B cell (primary cell): Measurements from ENCODE around the gene TGFBR1. TPM values are rescaled to one million over a fixed set of nuclear protein-coding genes. Genes with fewer than 3 reads are reported as not detected.

Experiments used
- ATAC-seq: fragments of 200-7000 bp; cut with Tn5 transposase; one replicate; pipeline ENCODE4 v1.10.0; 2021; ENCODE audit warnings: low read depth, mild to moderate bottlenecking, moderate number of reproducible peaks, moderate library complexity
- CTCF ChIA-PET: fragments of 350-600 bp; sonication (Branson Sonifier 250); formaldehyde crosslinking; loops from one replicate; lab custom pipeline; 2021; ENCODE audit warnings: antibody characterized with exemption, inconsistent platforms; lab: Charles Lee
- POLR2A ChIA-PET: fragments of 350-600 bp; sonication (Branson Sonifier 250); formaldehyde crosslinking; loops from one replicate; lab custom pipeline; 2021; ENCODE audit warnings: antibody characterized with exemption; lab: Charles Lee
- DNase-seq: peaks from one replicate; pipeline ENCODE4 v3.0.0; 2013
- H2AFZ ChIP-seq: 2 replicates; pipeline ENCODE4 v1.6.1; 2012; ENCODE audit warnings: mild to moderate bottlenecking, low read depth, low read length; ENCODE audit not compliant: insufficient read depth, poor library complexity, severe bottlenecking
- H3K27ac ChIP-seq, 2 donors: 1 replicate in 1 of 2; 2 replicates in 1 of 2; pipeline ENCODE4 v1.5.1; 2012 to 2013; ENCODE audit warnings: low read length in 2 of 2, mild to moderate bottlenecking in 2 of 2, moderate library complexity in 1 of 2
- H3K27me3 ChIP-seq, 4 experiments: fragments of 200-600 bp in 1 of 4; sonication (generic) in 1 of 4; replicated peaks in 1 of 4; 1 replicate in 2 of 4; 2 replicates in 2 of 4; pipeline versions ENCODE4 v1.6.1 to v1.7.0; 2013 to 2016; ENCODE audit warnings: low read length in 3 of 4, mild to moderate bottlenecking in 2 of 4, mixed read lengths in 1 of 4, moderate library complexity in 1 of 4; ENCODE audit not compliant: insufficient read depth in 4 of 4, control insufficient read depth in 3 of 4; ENCODE audit errors: control extremely low read depth in 1 of 4
- H3K36me3 ChIP-seq, 2 experiments: replicated peaks in 1 of 2; 1 replicate in 1 of 2; 2 replicates in 1 of 2; pipeline versions ENCODE4 v1.6.1 to v1.7.1; 2013; ENCODE audit warnings: low read length in 1 of 2; ENCODE audit not compliant: insufficient read depth in 2 of 2, control insufficient read depth in 1 of 2; ENCODE audit errors: control extremely low read depth in 1 of 2, extremely low read depth in 1 of 2
- H3K4me1 ChIP-seq, 2 donors: fragments of 200-600 bp in 1 of 2; sonication (generic) in 1 of 2; 1 replicate in 1 of 2; 2 replicates in 1 of 2; pipeline versions ENCODE4 v1.5.1 to v1.6.1; 2013 to 2017; ENCODE audit warnings: low read length in 2 of 2; ENCODE audit not compliant: control insufficient read depth in 2 of 2, insufficient read depth in 2 of 2
- H3K4me2 ChIP-seq: replicated peaks from 2 replicates; pipeline ENCODE3; 2012; ENCODE audit warnings: mild to moderate bottlenecking, low read depth, low read length; ENCODE audit not compliant: poor library complexity, severe bottlenecking
- H3K4me3 ChIP-seq, 5 experiments: fragments of 200-600 bp in 1 of 5; sonication (generic) in 1 of 5; 1 replicate in 3 of 5; 2 replicates in 2 of 5; pipeline versions ENCODE4 v1.5.1 to v1.7.0; 2011 to 2016; ENCODE audit warnings: low read length in 4 of 5, mild to moderate bottlenecking in 4 of 5, low read depth in 2 of 5, control low read depth in 1 of 5, moderate library complexity in 1 of 5; ENCODE audit not compliant: insufficient read depth in 1 of 5; ENCODE audit errors: control extremely low read depth in 1 of 5, extremely low read depth in 1 of 5
- H3K79me2 ChIP-seq: fragments of 200-600 bp; sonication (generic); one replicate; pipeline ENCODE4 v1.6.0; 2016; ENCODE audit warnings: low read length; ENCODE audit not compliant: control insufficient read depth, insufficient read depth
- H3K9ac ChIP-seq: fragments of 200-600 bp; sonication (generic); 2 replicates; pipeline ENCODE4 v1.6.1; 2017; ENCODE audit warnings: mild to moderate bottlenecking, low read length, moderate library complexity
- H3K9me3 ChIP-seq, 3 donors: one replicate each; pipeline versions ENCODE4 v1.6.1 to v1.7.1; 2013; ENCODE audit warnings: low read length in 2 of 3; ENCODE audit not compliant: control insufficient read depth in 2 of 3, insufficient read depth in 1 of 3; ENCODE audit errors: control extremely low read depth in 1 of 3
- H4K20me1 ChIP-seq: 2 replicates; pipeline ENCODE4 v1.6.0; 2012; ENCODE audit warnings: mild to moderate bottlenecking, low read length; ENCODE audit not compliant: insufficient read depth, control insufficient read depth, poor library complexity, severe bottlenecking
- H3K27ac Mint-ChIP-seq: one replicate; pipeline ENCODE4 v1.8.0; 2021; ENCODE audit warnings: mixed read lengths
- H3K27me3 Mint-ChIP-seq: one replicate; pipeline ENCODE4 v1.8.0; 2021; ENCODE audit warnings: mixed read lengths
- H3K4me1 Mint-ChIP-seq: one replicate; pipeline ENCODE4 v1.8.0; 2021; ENCODE audit warnings: mixed read lengths
- H3K4me3 Mint-ChIP-seq: one replicate; pipeline ENCODE4 v1.8.0; 2021; ENCODE audit warnings: mixed read lengths
- H3K9me3 Mint-ChIP-seq: one replicate; pipeline ENCODE4 v1.8.0; 2022; ENCODE audit warnings: mixed read lengths; ENCODE audit not compliant: insufficient read depth
- CTCF ChIP-seq: fragments of 200-600 bp; IDR thresholded peaks from one replicate; pipeline ENCODE4 v1.8.0; 2022; ENCODE audit warnings: antibody characterized with exemption, mild to moderate bottlenecking
- EZH2 ChIP-seq: IDR thresholded peaks from 2 replicates; pipeline ENCODE4 v1.6.1; 2012; ENCODE audit warnings: borderline replicate concordance, low read depth, mild to moderate bottlenecking, moderate library complexity, low read length; ENCODE audit not compliant: insufficient read depth, poor library complexity, severe bottlenecking
- WGBS: methylation state at CpG from one replicate; pipeline ENCODE4 v1.1.5; 2013; ENCODE audit warnings: missing lambda C conversion rate; ENCODE audit not compliant: insufficient coverage; 5-methylcytosine and 5-hydroxymethylcytosine counted together
- intact Hi-C: fragments of 100-400 bp; cut with micrococcal nuclease; formaldehyde crosslinking; loops from one replicate; pipeline ENCODE4 v1.10.0; 2022
- polyA plus RNA-seq: library from polyadenylated mRNA; depleted of rRNA; stranded (reverse); fragments of >200 nt; gene quantifications from 2 replicates; pipeline ENCODE4 v1.2.3, GENCODE V29; 2012
- total RNA-seq, 2 donors: library from RNA; stranded (reverse); fragments of 120-200 nt in 1 of 2; gene quantifications; 1 replicate in 1 of 2; 2 replicates in 1 of 2; pipeline versions ENCODE4 v1.2.3 to v1.2.4, GENCODE V29; 2013 to 2022

TGFBR1 gene
- total and polyA plus RNA-seq, 2 donors (not counting 1 experiment from before 2014, with no cell fraction given): 3.0 to 60.7 TPM

GRCh38 chr9:99155736-99156135 lies 50.8 kb downstream of the TGFBR1 start:
- H3K4me1 Mint-ChIP-seq: no peaks in the 10 kb centered on the region
- WGBS: no CpG with 5 or more reads among the region's 2 CpGs
- Histone ChIP-seq H3K9me3 (peaks cover 0 to 4% (median 0%) of the 10 kb centered on the region in 3 donors), H3K36me3 (peaks cover 6 to 9% of the 10 kb centered on the region in 2 experiments), H3K27me3 (no peaks in the 10 kb centered on the region), H3K4me3 (no peak overlapping the region), H4K20me1 (no peaks in the 10 kb centered on the region), H3K4me2 (no peak overlapping the region), H2AFZ (no peak overlapping the region), H3K79me2 (no peaks in the 10 kb centered on the region), H3K4me1 (no peaks in the 10 kb centered on the region), H3K27ac (no peak overlapping the region), H3K9ac (no peak overlapping the region)
- TF ChIP-seq EZH2 (no peak), CTCF (no peak)
- intact Hi-C loops: no loop called here
- DNase-seq: no peak
- POLR2A ChIA-PET: no interaction called here
- H3K27me3 Mint-ChIP-seq: no peaks in the 10 kb centered on the region
- H3K9me3 Mint-ChIP-seq: no peaks in the 10 kb centered on the region
- H3K4me3 Mint-ChIP-seq: no peak overlapping the region
- CTCF ChIA-PET: no interaction called here
- ATAC-seq: no peak
- H3K27ac Mint-ChIP-seq: no peak overlapping the region

GRCh38 chr9:99158629-99159028 lies 53.7 kb downstream of the TGFBR1 start:
- Histone ChIP-seq H2AFZ (no peak overlapping the region), H4K20me1 (no peaks in the 10 kb centered on the region), H3K27ac (no peak overlapping the region), H3K9me3 (peaks cover 0 to 4% (median 0%) of the 10 kb centered on the region in 3 donors), H3K79me2 (no peaks in the 10 kb centered on the region), H3K4me3 (no peak overlapping the region), H3K36me3 (peaks cover 0 to 2% of the 10 kb centered on the region in 2 experiments), H3K9ac (no peak overlapping the region), H3K4me1 (no peaks in the 10 kb centered on the region), H3K27me3 (no peaks in the 10 kb centered on the region), H3K4me2 (no peak overlapping the region)
- Mint-ChIP-seq H3K27ac (no peak overlapping the region), H3K27me3 (no peaks in the 10 kb centered on the region), H3K4me1 (peaks cover 9% of the 10 kb centered on the region), H3K4me3 (no peak overlapping the region), H3K9me3 (no peaks in the 10 kb centered on the region)
- TF ChIP-seq EZH2 (no peak), CTCF (no peak)
- intact Hi-C loops: no loop called here
- WGBS: 89% methylated on average over 4 of the region's 4 CpGs
- POLR2A ChIA-PET: no interaction called here
- CTCF ChIA-PET: interaction anchor here (1.0 to 1.2 kb wide), 3 partner anchors 26 to 74 kb away, joined by 3 to 6 read pairs (median 4); no protein-coding TSS in a partner anchor
- no peak for ATAC-seq
- no peak for DNase-seq
